Liver (tissue), 9 donors: ENCODE measurements around the gene CA5A. TPM values are rescaled to one million over a fixed set of nuclear protein-coding genes. Genes with fewer than 3 reads are reported as not detected.

ENCODE experiments used
- DNase-seq: peaks from one replicate; pipeline ENCODE4 v3.0.0-alpha.2; 2017; ENCODE audit warnings: low spot score
- H3K27ac ChIP-seq, 2 donors: one replicate each; pipeline ENCODE4 v1.7.0; 2013; ENCODE audit warnings: inconsistent platforms in 2 of 2, low read length in 2 of 2, control low read depth in 1 of 2, low read depth in 1 of 2, mild to moderate bottlenecking in 1 of 2
- H3K27me3 ChIP-seq, 4 donors: one replicate each; pipeline versions ENCODE4 v1.6.1 to v1.7.0; 2013; ENCODE audit warnings: low read length in 3 of 4, inconsistent platforms in 1 of 4, mild to moderate bottlenecking in 1 of 4, moderate library complexity in 1 of 4; ENCODE audit not compliant: control insufficient read depth in 4 of 4, insufficient read depth in 4 of 4
- H3K36me3 ChIP-seq, 4 donors: one replicate each; pipeline versions ENCODE4 v1.6.1 to v1.7.0; 2013; ENCODE audit warnings: low read length in 3 of 4, mild to moderate bottlenecking in 3 of 4, low read depth in 1 of 4, moderate library complexity in 1 of 4; ENCODE audit not compliant: control insufficient read depth in 4 of 4, insufficient read depth in 3 of 4
- H3K4me1 ChIP-seq, 4 donors: one replicate each; pipeline versions ENCODE4 v1.6.1 to v1.7.0; 2013; ENCODE audit warnings: low read length in 3 of 4, mild to moderate bottlenecking in 3 of 4, moderate library complexity in 1 of 4; ENCODE audit not compliant: control insufficient read depth in 4 of 4, insufficient read depth in 4 of 4
- H3K4me3 ChIP-seq, 3 donors: one replicate each; pipeline versions ENCODE4 v1.6.1 to v1.7.0; 2013; ENCODE audit warnings: low read length in 3 of 3, control low read depth in 1 of 3, low read depth in 1 of 3, mild to moderate bottlenecking in 1 of 3
- H3K9ac ChIP-seq, 2 donors: one replicate each; pipeline ENCODE4 v1.7.0; 2013; ENCODE audit warnings: low read length in 2 of 2, mild to moderate bottlenecking in 2 of 2, moderate library complexity in 2 of 2, control low read depth in 1 of 2, low read depth in 1 of 2
- H3K9me3 ChIP-seq, 4 donors: one replicate each; pipeline versions ENCODE4 v1.6.1 to v1.7.0; 2013; ENCODE audit warnings: low read length in 3 of 4; ENCODE audit not compliant: control insufficient read depth in 4 of 4
- ATF3 ChIP-seq: IDR thresholded peaks from 2 replicates; pipeline ENCODE4 v1.6.1; 2016; ENCODE audit warnings: antibody characterized with exemption
- EGR1 ChIP-seq, 2 donors: IDR thresholded peaks; 2 replicates each; pipeline ENCODE4 v1.6.1; 2016 to 2018; ENCODE audit warnings: antibody characterized with exemption in 2 of 2, low read depth in 2 of 2
- FOXA1 ChIP-seq: IDR thresholded peaks from 2 replicates; pipeline ENCODE4 v1.6.1; 2016; ENCODE audit warnings: antibody characterized with exemption
- GABPA ChIP-seq, 2 donors: IDR thresholded peaks in 1 of 2; conservative IDR thresholded peaks in 1 of 2; 2 replicates each; pipeline ENCODE4 v1.6.1; 2016; ENCODE audit warnings: antibody characterized with exemption in 2 of 2, mild to moderate bottlenecking in 1 of 2, moderate library complexity in 1 of 2
- HNF4A ChIP-seq, 2 donors: conservative IDR thresholded peaks; 2 replicates each; pipeline ENCODE4 v1.6.1; 2016; ENCODE audit warnings: antibody characterized with exemption in 2 of 2, mild to moderate bottlenecking in 2 of 2
- HNF4G ChIP-seq: IDR thresholded peaks from 2 replicates; pipeline ENCODE4 v1.6.1; 2016; ENCODE audit warnings: antibody characterized with exemption
- JUND ChIP-seq, 2 donors: IDR thresholded peaks; 2 replicates each; pipeline ENCODE4 v1.6.1; 2016; ENCODE audit warnings: antibody characterized with exemption in 2 of 2
- MAX ChIP-seq: IDR thresholded peaks from 2 replicates; pipeline ENCODE4 v1.6.1; 2016; ENCODE audit warnings: antibody characterized with exemption
- NR2F2 ChIP-seq: IDR thresholded peaks from 2 replicates; pipeline ENCODE4 v1.6.1; 2016; ENCODE audit warnings: antibody characterized with exemption
- RAD21 ChIP-seq, 2 donors: IDR thresholded peaks; 2 replicates each; pipeline ENCODE4 v1.6.1; 2016; ENCODE audit warnings: antibody characterized with exemption in 2 of 2, mild to moderate bottlenecking in 2 of 2
- REST ChIP-seq: IDR thresholded peaks from 2 replicates; pipeline ENCODE4 v1.6.1; 2016; ENCODE audit warnings: antibody characterized with exemption, mild to moderate bottlenecking
- RXRA ChIP-seq, 2 donors: IDR thresholded peaks; 2 replicates each; pipeline ENCODE4 v1.6.1; 2017 to 2018; ENCODE audit warnings: antibody characterized with exemption in 2 of 2, mild to moderate bottlenecking in 1 of 2
- SP1 ChIP-seq: IDR thresholded peaks from 2 replicates; pipeline ENCODE4 v1.6.1; 2018; ENCODE audit warnings: antibody characterized with exemption, mild to moderate bottlenecking
- TAF1 ChIP-seq: conservative IDR thresholded peaks from 2 replicates; pipeline ENCODE4 v1.6.1; 2016; ENCODE audit warnings: antibody characterized with exemption, mild to moderate bottlenecking
- YY1 ChIP-seq: IDR thresholded peaks from 2 replicates; pipeline ENCODE4 v1.6.1; 2016; ENCODE audit warnings: antibody characterized with exemption, mild to moderate bottlenecking
- ZBTB33 ChIP-seq: IDR thresholded peaks from 2 replicates; pipeline ENCODE4 v1.6.1; 2016; ENCODE audit warnings: antibody characterized with exemption
- WGBS: extraction: QIAGEN DNeasy Blood & Tissue Kit; methylation state at CpG from one replicate; pipeline ENCODE4 v1.1.7; 2013; 5-methylcytosine and 5-hydroxymethylcytosine counted together
- polyA plus RNA-seq, 2 donors: library from polyadenylated mRNA; stranded (reverse) in 1 of 2; unstranded in 1 of 2; fragments of 200-250 nt in 1 of 2; fragments of >200 nt in 1 of 2; fragmentation: Nextera tagmentation in 1 of 2; extraction: Ambion mirVana in 1 of 2; gene quantifications; one replicate each; pipeline versions ENCODE4 v1.2.1 to v1.2.3, GENCODE V29; 2013 to 2015
- total RNA-seq, 2 donors: library from RNA; depleted of rRNA; stranded (reverse); fragments of >200 nt; gene quantifications; one replicate each; pipeline ENCODE4 v1.2.3, GENCODE V29; 2014
- TF ChIP-seq, protein P1 (sequence below): fragments of 150-350 bp; IDR thresholded peaks from 2 replicates; pipeline ENCODE4 v1.5.1; 2017; ENCODE audit warnings: improper control_type of control experiment, low read depth, low read length; ENCODE audit not compliant: missing input control
- donor health status: healthy.
- donor health status: healthy.
- donor health status: healthy.
- donor health status: healthy.
- donor health status: healthy.

The CA5A gene
- total and polyA plus RNA-seq, 4 donors: 12.3 to 66.8 (median 33.6) TPM

DNA sequence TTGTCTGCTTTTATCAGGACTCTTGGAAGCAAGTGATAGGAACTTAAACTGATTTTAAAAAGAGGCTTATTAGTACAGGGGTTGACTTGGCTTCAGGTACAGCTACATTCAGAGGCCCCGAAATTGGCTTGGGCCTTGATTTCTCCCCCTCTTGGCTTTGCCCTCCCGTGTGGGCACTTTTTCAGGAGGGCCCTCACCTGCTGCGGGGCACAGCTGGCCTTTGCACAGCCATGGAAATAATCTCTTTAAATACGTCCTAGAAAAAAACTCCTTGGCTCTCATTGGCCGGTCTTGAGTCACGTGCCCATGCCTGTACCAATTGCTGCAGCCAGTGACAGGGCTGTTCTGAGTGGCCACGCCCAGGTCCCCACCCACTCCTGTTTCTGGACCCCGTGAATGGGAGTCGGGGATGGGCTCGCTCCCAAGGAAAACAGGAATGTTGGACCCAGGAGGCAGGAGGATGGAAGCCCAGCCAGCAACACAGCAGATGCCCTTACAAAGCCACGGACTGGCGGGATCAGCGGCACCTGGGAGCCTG lies 15.0 kb downstream of the CA5A start:
- WGBS: 67% methylated on average over 13 of the region's 13 CpGs
- Histone ChIP-seq H3K36me3 (peaks cover 3 to 25% (median 10%) of the 10 kb centered on the region in 4 donors), H3K9me3 (no peaks in the 10 kb centered on the region), H3K27me3 (no peaks in the 10 kb centered on the region), H3K4me3 (no peak overlapping the region), H3K9ac (no peak overlapping the region), H3K4me1 (peaks cover 9 to 35% (median 23%) of the 10 kb centered on the region in 4 donors), H3K27ac (no peak overlapping the region)
- DNase-seq: no peak
- TF ChIP-seq ZBTB33 (no peak), SP1 (no peak), YY1 (no peak), RAD21 (IDR thresholded peaks at IDR 0.05) (no peak), HNF4G (no peak), NR2F2 (no peak), REST (no peak), RXRA (IDR thresholded peaks at IDR 0.05) (no peak)

DNA sequence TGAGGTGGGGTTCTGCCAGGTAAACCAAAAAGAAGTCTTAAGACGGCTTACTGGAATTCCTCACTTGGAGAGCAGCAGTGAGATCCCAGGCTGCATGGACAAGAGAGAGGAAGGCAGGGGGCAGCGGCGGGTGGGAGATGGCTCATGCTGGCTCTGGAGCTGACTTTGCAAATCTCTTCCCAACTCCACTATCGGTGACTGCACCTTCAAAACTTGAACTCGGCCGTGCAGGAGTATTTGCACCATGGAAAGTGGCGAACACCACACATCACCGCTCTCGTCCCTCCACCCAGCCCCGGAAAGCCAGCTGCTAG lies 16.7 kb downstream of the CA5A start:
- DNase-seq: no peak
- WGBS: 91% methylated on average over 10 of the region's 10 CpGs
- Histone ChIP-seq H3K4me3 (no peak overlapping the region), H3K27me3 (no peaks in the 10 kb centered on the region), H3K36me3 (peaks cover 0 to 15% (median 2%) of the 10 kb centered on the region in 4 donors), H3K9me3 (no peaks in the 10 kb centered on the region), H3K27ac (no peak overlapping the region), H3K4me1 (peaks cover 9 to 33% (median 23%) of the 10 kb centered on the region in 4 donors), H3K9ac (no peak overlapping the region)
- TF ChIP-seq YY1: no peak

- Histone ChIP-seq H3K9me3 (no peaks in the 10 kb centered on the region), H3K9ac (no peak overlapping the region), H3K4me3 (no peak overlapping the region), H3K27me3 (no peaks in the 10 kb centered on the region), H3K27ac (peak overlapping the region in 1 of 2 donors; percentile 43), H3K4me1 (peaks cover 9 to 28% (median 20%) of the 10 kb centered on the region in 4 donors), H3K36me3 (peaks cover 0 to 13% (median 2%) of the 10 kb centered on the region in 4 donors)
- WGBS: 67% methylated on average over 37 of the region's 37 CpGs
- DNase-seq: no peak
- TF ChIP-seq HNF4G: no peak
- TF ChIP-seq ZBTB33: no peak
- no peak for TF ChIP-seq RAD21 (IDR thresholded peaks at IDR 0.05)
- TF ChIP-seq RXRA (IDR thresholded peaks at IDR 0.05): no peak
- TF ChIP-seq, protein P1, sequence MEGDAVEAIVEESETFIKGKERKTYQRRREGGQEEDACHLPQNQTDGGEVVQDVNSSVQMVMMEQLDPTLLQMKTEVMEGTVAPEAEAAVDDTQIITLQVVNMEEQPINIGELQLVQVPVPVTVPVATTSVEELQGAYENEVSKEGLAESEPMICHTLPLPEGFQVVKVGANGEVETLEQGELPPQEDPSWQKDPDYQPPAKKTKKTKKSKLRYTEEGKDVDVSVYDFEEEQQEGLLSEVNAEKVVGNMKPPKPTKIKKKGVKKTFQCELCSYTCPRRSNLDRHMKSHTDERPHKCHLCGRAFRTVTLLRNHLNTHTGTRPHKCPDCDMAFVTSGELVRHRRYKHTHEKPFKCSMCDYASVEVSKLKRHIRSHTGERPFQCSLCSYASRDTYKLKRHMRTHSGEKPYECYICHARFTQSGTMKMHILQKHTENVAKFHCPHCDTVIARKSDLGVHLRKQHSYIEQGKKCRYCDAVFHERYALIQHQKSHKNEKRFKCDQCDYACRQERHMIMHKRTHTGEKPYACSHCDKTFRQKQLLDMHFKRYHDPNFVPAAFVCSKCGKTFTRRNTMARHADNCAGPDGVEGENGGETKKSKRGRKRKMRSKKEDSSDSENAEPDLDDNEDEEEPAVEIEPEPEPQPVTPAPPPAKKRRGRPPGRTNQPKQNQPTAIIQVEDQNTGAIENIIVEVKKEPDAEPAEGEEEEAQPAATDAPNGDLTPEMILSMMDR: no peak
- no peak for TF ChIP-seq SP1
- TF ChIP-seq TAF1: no peak
- TF ChIP-seq GABPA (IDR thresholded peaks at IDR 0.05 in 1 of 2, conservative IDR thresholded peaks at IDR 0.05 in 1 of 2): no peak
- no peak for TF ChIP-seq EGR1 (IDR thresholded peaks at IDR 0.05; ENCODE audit: low read depth in 2 of 2)
- TF ChIP-seq MAX: no peak
- TF ChIP-seq ATF3: no peak
- TF ChIP-seq JUND (IDR thresholded peaks at IDR 0.05): no peak
- TF ChIP-seq FOXA1: no peak
- TF ChIP-seq HNF4A (conservative IDR thresholded peaks at IDR 0.05): no peak
Observed at GRCh38 chr16:87918866-87919680, 17.3 kb downstream of the CA5A start.
